ENCODE measurements around the gene GPRC5A. TPM values are rescaled to one million over a fixed set of nuclear protein-coding genes. Genes with fewer than 3 reads are reported as not detected.

The GPRC5A gene
- total RNA-seq, 4 donors from 2014 or later: 11.3 to 284 (median 88.4) TPM

DNA sequence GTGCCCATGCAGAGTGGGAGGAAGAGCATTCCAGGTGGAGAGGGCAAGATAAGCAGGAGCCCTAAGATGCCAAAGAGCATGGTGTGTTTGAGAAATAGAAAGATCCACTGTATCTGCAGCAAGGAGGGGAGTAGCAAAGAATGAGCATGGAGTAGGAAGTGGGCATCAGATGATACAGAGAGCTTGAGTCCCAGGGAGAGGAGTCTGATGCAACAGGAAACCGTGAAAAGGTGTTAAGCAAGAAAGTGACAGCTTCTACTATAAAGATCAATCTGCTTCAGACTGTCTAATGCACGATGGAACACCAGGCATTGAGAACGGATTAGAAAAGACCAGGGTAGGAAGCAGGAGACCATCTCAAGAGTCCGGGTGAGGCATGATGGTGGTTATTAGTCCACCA lies 72.9 kb downstream of the GPRC5A start:
- DNase-seq (ENCODE audit: low spot score) (no peak), ATAC-seq (ENCODE audit: low FRiP score) (no peak)
- TF ChIP-seq, protein P1, sequence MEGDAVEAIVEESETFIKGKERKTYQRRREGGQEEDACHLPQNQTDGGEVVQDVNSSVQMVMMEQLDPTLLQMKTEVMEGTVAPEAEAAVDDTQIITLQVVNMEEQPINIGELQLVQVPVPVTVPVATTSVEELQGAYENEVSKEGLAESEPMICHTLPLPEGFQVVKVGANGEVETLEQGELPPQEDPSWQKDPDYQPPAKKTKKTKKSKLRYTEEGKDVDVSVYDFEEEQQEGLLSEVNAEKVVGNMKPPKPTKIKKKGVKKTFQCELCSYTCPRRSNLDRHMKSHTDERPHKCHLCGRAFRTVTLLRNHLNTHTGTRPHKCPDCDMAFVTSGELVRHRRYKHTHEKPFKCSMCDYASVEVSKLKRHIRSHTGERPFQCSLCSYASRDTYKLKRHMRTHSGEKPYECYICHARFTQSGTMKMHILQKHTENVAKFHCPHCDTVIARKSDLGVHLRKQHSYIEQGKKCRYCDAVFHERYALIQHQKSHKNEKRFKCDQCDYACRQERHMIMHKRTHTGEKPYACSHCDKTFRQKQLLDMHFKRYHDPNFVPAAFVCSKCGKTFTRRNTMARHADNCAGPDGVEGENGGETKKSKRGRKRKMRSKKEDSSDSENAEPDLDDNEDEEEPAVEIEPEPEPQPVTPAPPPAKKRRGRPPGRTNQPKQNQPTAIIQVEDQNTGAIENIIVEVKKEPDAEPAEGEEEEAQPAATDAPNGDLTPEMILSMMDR (IDR thresholded peaks at IDR 0.05): no peak

DNA sequence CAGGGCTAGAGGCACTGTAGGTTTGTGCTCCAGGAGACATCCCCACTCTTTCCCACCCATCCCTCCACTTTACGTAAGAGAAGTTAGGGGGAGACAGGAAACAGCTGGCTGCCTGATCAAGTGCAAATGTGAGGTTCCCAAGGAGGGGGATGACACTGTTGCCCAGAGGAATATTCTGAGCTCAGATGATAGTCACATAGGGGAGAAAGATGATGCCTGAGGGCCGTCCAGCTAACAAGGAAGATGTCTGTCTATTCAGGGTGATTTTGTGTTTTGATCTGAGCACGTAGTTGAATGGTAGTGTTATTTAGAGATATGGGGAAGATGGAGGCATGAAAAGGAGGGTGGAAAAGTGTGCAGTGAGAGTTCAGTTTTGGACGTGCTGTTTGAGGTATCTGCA lies 74.5 kb downstream of the GPRC5A start:
- DNase-seq (ENCODE audit: low spot score): no peak
- TF ChIP-seq, protein P1 (IDR thresholded peaks at IDR 0.05): no peak
- ATAC-seq (ENCODE audit: low FRiP score): no peak

Other genes starting within 250 kb of the GPRC5A start
- gene GPR19, start 195.4 kb upstream of the GPRC5A start, total RNA-seq: 1 to 10 TPM in 2 of 4 donors, under 1 TPM in 1, not detected in 1; 0.38 to 1.3 (median 1.2) TPM
- 10 to 100 TPM; 18.4 to 86.2 (median 26.5) TPM for gene CDKN1B, start 174.2 kb upstream of the GPRC5A start, total RNA-seq
- 100 to 1,000 TPM in 3 of 4 donors, 10 to 100 TPM in 1; 96.4 to 336 (median 119) TPM for gene APOLD1, start 105.9 kb upstream of the GPRC5A start, total RNA-seq
- 10 to 100 TPM; 37.4 to 82.0 (median 51.1) TPM for gene DDX47, start 78.2 kb upstream of the GPRC5A start, total RNA-seq
- not detected for gene GPRC5D, start 60.6 kb downstream of the GPRC5A start, total RNA-seq
- 10 to 100 TPM; 44.5 to 78.0 (median 49.0) TPM for gene HEBP1, start 108.7 kb downstream of the GPRC5A start, total RNA-seq
- 10 to 100 TPM in 1 of 4 donors, 1 to 10 TPM in 3; 6.3 to 14.2 (median 7.5) TPM for gene FAM234B, start 152.8 kb downstream of the GPRC5A start, total RNA-seq
- gene GSG1, start 212.1 kb downstream of the GPRC5A start, total RNA-seq: under 1 TPM in 1 of 4 donors, not detected in 3; 0.56 TPM